SU-DHL-6 (cell line): ENCODE data around the gene OSBPL5.

Experiments used
- H2AFZ ChIP-seq: fragments of 200-600 bp; sonication (generic); 2 replicates; pipeline ENCODE4 v1.6.1; 2014; ENCODE audit warnings: low read depth, mild to moderate bottlenecking, moderate library complexity, mixed read lengths, antibody characterized with exemption, low read length; ENCODE audit not compliant: severe bottlenecking
- H3F3A ChIP-seq: fragments of 200-600 bp; shearing (Covaris generic); 2 replicates; pipeline ENCODE4 v1.6.0; 2016; ENCODE audit warnings: antibody characterized with exemption, mild to moderate bottlenecking; ENCODE audit not compliant: insufficient read depth
- H3K27ac ChIP-seq: fragments of 200-600 bp; sonication (generic); 2 replicates; pipeline ENCODE4 v1.5.1; 2016; ENCODE audit warnings: low read depth, mild to moderate bottlenecking, low read length, moderate library complexity, mixed read lengths
- H3K27me3 ChIP-seq: fragments of 200-600 bp; sonication (generic), shearing (Covaris generic); 2 replicates; pipeline ENCODE4 v1.6.0; 2014; ENCODE audit warnings: mild to moderate bottlenecking, low read length
- H3K36me3 ChIP-seq: fragments of 200-600 bp; sonication (generic); 2 replicates; pipeline ENCODE4 v1.6.1; 2014; ENCODE audit warnings: mild to moderate bottlenecking, low read length, mixed read lengths
- H3K4me2 ChIP-seq: fragments of 300-600, 200-600 bp; shearing (Covaris generic), sonication (generic); 2 replicates; pipeline ENCODE4 v1.6.0; 2014; ENCODE audit warnings: low read length, low read depth, mild to moderate bottlenecking; ENCODE audit not compliant: poor library complexity, severe bottlenecking
- H3K4me3 ChIP-seq: fragments of 200-600 bp; sonication (generic); 2 replicates; pipeline ENCODE4 v1.5.1; 2014; ENCODE audit warnings: antibody characterized with exemption, low read length, mild to moderate bottlenecking, mixed read lengths; ENCODE audit not compliant: insufficient read depth, poor library complexity, severe bottlenecking
- H3K79me2 ChIP-seq: fragments of 200-600 bp; sonication (generic); 2 replicates; pipeline ENCODE4 v1.6.1; 2014; ENCODE audit warnings: mild to moderate bottlenecking, low read length, moderate library complexity; ENCODE audit not compliant: insufficient read depth
- H3K9ac ChIP-seq: fragments of 200-600 bp; sonication (generic); 2 replicates; pipeline ENCODE4 v1.7.0; 2014; ENCODE audit warnings: mild to moderate bottlenecking, low read length
- H3K9me2 ChIP-seq: fragments of 200-600 bp; sonication (generic); replicated peaks from 2 replicates; pipeline ENCODE4 v1.6.1; 2014; ENCODE audit warnings: low read length; ENCODE audit not compliant: insufficient read depth
- H3K9me3 ChIP-seq: fragments of 200-600 bp; sonication (generic); 2 replicates; pipeline ENCODE4 v1.6.1; 2014; ENCODE audit warnings: low read length, mixed read lengths; ENCODE audit not compliant: insufficient read depth
- H4K20me1 ChIP-seq: fragments of 200-600 bp; sonication (generic); 2 replicates; pipeline ENCODE4 v1.6.1; 2014; ENCODE audit warnings: low read depth, mild to moderate bottlenecking, antibody characterized with exemption, low read length, moderate library complexity, mixed read lengths
- CTCF ChIP-seq: fragments of 200-600 bp; sonication (generic); IDR thresholded peaks from one replicate; pipeline ENCODE4 v1.5.1; 2017; ENCODE audit warnings: antibody characterized with exemption, mild to moderate bottlenecking, low read length, moderate library complexity; ENCODE audit not compliant: insufficient read depth, poor library complexity, severe bottlenecking
- EZH2phosphoT487 ChIP-seq: fragments of 200-600 bp; sonication (generic), shearing (Covaris generic); conservative IDR thresholded peaks from 2 replicates; pipeline ENCODE4 v1.6.1; 2018; ENCODE audit warnings: mild to moderate bottlenecking, antibody characterized with exemption, low read length, moderate library complexity, mixed read lengths

OSBPL5 gene

GRCh38 chr11:3167143-3168119 lies 2.3 kb upstream of the OSBPL5 start:
- TF ChIP-seq EZH2phosphoT487 (no peak), CTCF (no peak)

GRCh38 chr11:3166268-3167142 lies 1.4 kb upstream of the OSBPL5 start:
- no peaks in the 10 kb centered on the region for H3K9me2 ChIP-seq
- H3K79me2 ChIP-seq: no peaks in the 10 kb centered on the region
- H3K27ac ChIP-seq: no peak overlapping the region
- no peaks in the 10 kb centered on the region for H4K20me1 ChIP-seq
- H2AFZ ChIP-seq: no peak overlapping the region
- TF ChIP-seq EZH2phosphoT487 (no peak), CTCF (no peak)
- H3K4me2 ChIP-seq: no peak overlapping the region
- H3K9ac ChIP-seq: no peak overlapping the region
- H3K9me3 ChIP-seq: no peaks in the 10 kb centered on the region
- no peaks in the 10 kb centered on the region for H3K27me3 ChIP-seq
- no peaks in the 10 kb centered on the region for H3K36me3 ChIP-seq
- no peaks in the 10 kb centered on the region for H3F3A ChIP-seq
- H3K4me3 ChIP-seq: no peak overlapping the region

More at GRCh38 chr11:3167143-3168119, 2.3 kb upstream of the OSBPL5 start:
- no peaks in the 10 kb centered on the region for H3K36me3 ChIP-seq
- H3K27me3 ChIP-seq: no peaks in the 10 kb centered on the region
- no peaks in the 10 kb centered on the region for H4K20me1 ChIP-seq
- H3K27ac ChIP-seq: no peak overlapping the region
- no peaks in the 10 kb centered on the region for H3F3A ChIP-seq
- no peak overlapping the region for H3K9ac ChIP-seq
- no peak overlapping the region for H2AFZ ChIP-seq
- no peak overlapping the region for H3K4me2 ChIP-seq
- no peaks in the 10 kb centered on the region for H3K79me2 ChIP-seq
- no peaks in the 10 kb centered on the region for H3K9me3 ChIP-seq
- no peaks in the 10 kb centered on the region for H3K9me2 ChIP-seq
- H3K4me3 ChIP-seq: no peak overlapping the region

GRCh38 chr11:3165916-3166267 lies 782 bp upstream of the OSBPL5 start:
- no peak overlapping the region for H2AFZ ChIP-seq
- H3K9ac ChIP-seq: no peak overlapping the region
- H4K20me1 ChIP-seq: no peaks in the 10 kb centered on the region

More at GRCh38 chr11:3165916-3166267, 782 bp upstream of the OSBPL5 start:
- H3K9me3 ChIP-seq: no peaks in the 10 kb centered on the region
- no peak overlapping the region for H3K4me3 ChIP-seq
- no peaks in the 10 kb centered on the region for H3K36me3 ChIP-seq
- TF ChIP-seq CTCF (no peak), EZH2phosphoT487 (no peak)
- H3K4me2 ChIP-seq: no peak overlapping the region
- H3K9me2 ChIP-seq: no peaks in the 10 kb centered on the region
- no peak overlapping the region for H3K27ac ChIP-seq
- no peaks in the 10 kb centered on the region for H3K27me3 ChIP-seq
- no peaks in the 10 kb centered on the region for H3K79me2 ChIP-seq
- no peaks in the 10 kb centered on the region for H3F3A ChIP-seq
